ENCODE results near the gene PIGR. TPM values are rescaled to one million over a fixed set of nuclear protein-coding genes. Genes with fewer than 3 reads are reported as not detected.

PIGR gene
- total RNA-seq, 1 donor from 2014 or later = 1.00 TPM

- Mint-ChIP-seq H3K27me3 (no peaks in the 10 kb centered on the region), H3K36me3 (ENCODE audit: low read depth) (no peaks in the 10 kb centered on the region), H3K9me3 (no peaks in the 10 kb centered on the region), H3K4me3 (no peak overlapping the region), H3K27ac (no peak overlapping the region), H3K4me1 (peaks cover 9% of the 10 kb centered on the region)
- ATAC-seq (ENCODE audit: low read depth) (no peak), DNase-seq (no peak)
- POLR2A ChIA-PET = no interaction called here
- CTCF ChIA-PET = interaction anchor here (1.1 kb wide), 1 partner anchor 20 kb away, joined by 4 read pairs; no protein-coding TSS in a partner anchor
- intact Hi-C loops (cut with micrococcal nuclease) = no loop called here
- no peak for TF ChIP-seq CTCF (IDR thresholded peaks at IDR 0.05)
These were observed 15.4 kb upstream of the PIGR start for GRCh38 chr1:206961668-206962067.

- intact Hi-C loops (cut with micrococcal nuclease) = no loop called here
- H3K9me3 Mint-ChIP-seq = no peaks in the 10 kb centered on the region
- no peak overlapping the region for H3K27ac Mint-ChIP-seq
- no peaks in the 10 kb centered on the region for H3K36me3 Mint-ChIP-seq (ENCODE audit: low read depth)
- peaks cover 9% of the 10 kb centered on the region for H3K4me1 Mint-ChIP-seq
- ChIA-PET CTCF (no interaction called here), POLR2A (no interaction called here)
- DNase-seq = no peak
- H3K4me3 Mint-ChIP-seq = no peak overlapping the region
- ATAC-seq (ENCODE audit: low read depth) = no peak
- no peak for TF ChIP-seq CTCF (IDR thresholded peaks at IDR 0.05)
- no peaks in the 10 kb centered on the region for H3K27me3 Mint-ChIP-seq
These were observed 14.6 kb upstream of the PIGR start for GRCh38 chr1:206960676-206961386.

GRCh38 chr1:206958144-206958543 lies 11.9 kb upstream of the PIGR start:
- POLR2A ChIA-PET = interaction anchor here (0.6 kb wide), 1 partner anchor 40 kb away, joined by 3 read pairs; no protein-coding TSS in a partner anchor

GRCh38 chr1:206957639-206958038 lies 11.4 kb upstream of the PIGR start:
- no peak for ATAC-seq (ENCODE audit: low read depth)
- Mint-ChIP-seq H3K27ac (no peak overlapping the region), H3K4me1 (peaks cover 26% of the 10 kb centered on the region), H3K36me3 (ENCODE audit: low read depth) (no peaks in the 10 kb centered on the region), H3K27me3 (no peaks in the 10 kb centered on the region), H3K9me3 (no peaks in the 10 kb centered on the region), H3K4me3 (no peak overlapping the region)
- DNase-seq = no peak
- POLR2A ChIA-PET = interaction anchor here (0.6 kb wide), 1 partner anchor 39 kb away, joined by 3 read pairs; no protein-coding TSS in a partner anchor
- CTCF ChIA-PET = interaction anchor here (0.7 to 1.3 kb wide), 2 partner anchors 8 to 24 kb away, joined by 3 to 4 read pairs; no protein-coding TSS in a partner anchor
- TF ChIP-seq CTCF (IDR thresholded peaks at IDR 0.05) = no peak
- intact Hi-C loops (cut with micrococcal nuclease) = no loop called here

More at GRCh38 chr1:206958144-206958543, 11.9 kb upstream of the PIGR start:
- CTCF ChIA-PET = no interaction called here
- H3K36me3 Mint-ChIP-seq (ENCODE audit: low read depth) = no peaks in the 10 kb centered on the region
- peaks cover 29% of the 10 kb centered on the region for H3K4me1 Mint-ChIP-seq
- no peaks in the 10 kb centered on the region for H3K9me3 Mint-ChIP-seq
- H3K27ac Mint-ChIP-seq = no peak overlapping the region
- no peak overlapping the region for H3K4me3 Mint-ChIP-seq
- ATAC-seq (ENCODE audit: low read depth) (no peak), DNase-seq (no peak)
- intact Hi-C loops (cut with micrococcal nuclease) = no loop called here
- H3K27me3 Mint-ChIP-seq = no peaks in the 10 kb centered on the region
- TF ChIP-seq CTCF (IDR thresholded peaks at IDR 0.05) = no peak
